GM06990 (cell line): ENCODE measurements around the gene C16orf96.

Experiments
- DNase-seq: peaks from one replicate; pipeline ENCODE4 v3.0.0-alpha.2; 2011; ENCODE audit not compliant: insufficient read length; ENCODE audit errors: extremely low read depth
- H3K27me3 ChIP-seq: replicated peaks from 2 replicates; pipeline ENCODE4 v1.6.0; 2011; ENCODE audit warnings: low read length; ENCODE audit not compliant: control insufficient read depth, insufficient read depth
- H3K36me3 ChIP-seq: 2 replicates; pipeline ENCODE4 v1.5.1; 2011; ENCODE audit warnings: low read length; ENCODE audit not compliant: control insufficient read depth, insufficient read depth
- H3K4me3 ChIP-seq: replicated peaks from 2 replicates; pipeline ENCODE4 v1.5.1; 2011; ENCODE audit warnings: low read depth, mild to moderate bottlenecking, control low read depth, low read length
- CTCF ChIP-seq: IDR thresholded peaks from 2 replicates; pipeline ENCODE4 v1.5.1; 2011; ENCODE audit warnings: low read length, control low read depth, mild to moderate bottlenecking, inconsistent platforms; ENCODE audit not compliant: insufficient read depth, poor library complexity, severe bottlenecking

The C16orf96 gene

GRCh38 chr16:4544473-4544872 is 11.7 kb upstream of the C16orf96 start:
- no peak for DNase-seq
- TF ChIP-seq CTCF = no peak

GRCh38 chr16:4548124-4548523 is 8.0 kb upstream of the C16orf96 start:
- no peaks in the 10 kb centered on the region for H3K27me3 ChIP-seq
- no peaks in the 10 kb centered on the region for H3K36me3 ChIP-seq
- no peak for DNase-seq
- no peak for TF ChIP-seq CTCF
- no peak overlapping the region for H3K4me3 ChIP-seq

More at GRCh38 chr16:4544473-4544872, 11.7 kb upstream of the C16orf96 start:
- Histone ChIP-seq H3K27me3 (no peaks in the 10 kb centered on the region), H3K4me3 (no peak overlapping the region), H3K36me3 (no peaks in the 10 kb centered on the region)

- no peak overlapping the region for H3K4me3 ChIP-seq
- H3K36me3 ChIP-seq = no peaks in the 10 kb centered on the region
- H3K27me3 ChIP-seq = no peaks in the 10 kb centered on the region
- no peak for TF ChIP-seq CTCF
- DNase-seq = no peak
Measured at GRCh38 chr16:4550591-4550990, 5.5 kb upstream of the C16orf96 start.

GRCh38 chr16:4552541-4552940 is 3.6 kb upstream of the C16orf96 start:
- no peak overlapping the region for H3K4me3 ChIP-seq
- no peaks in the 10 kb centered on the region; the same call in 1 of the 2 replicates for H3K27me3 ChIP-seq
- H3K36me3 ChIP-seq = no peaks in the 10 kb centered on the region
- TF ChIP-seq CTCF = no peak
- DNase-seq = no peak

GRCh38 chr16:4556580-4556979 is 440 bp downstream of the C16orf96 start:
- Histone ChIP-seq H3K27me3 (no peaks in the 10 kb centered on the region; the same call in 1 of the 2 replicates), H3K36me3 (no peaks in the 10 kb centered on the region), H3K4me3 (no peak overlapping the region)
- DNase-seq = no peak
- TF ChIP-seq CTCF = no peak

GRCh38 chr16:4557973-4558372 is 1.8 kb downstream of the C16orf96 start:
- Histone ChIP-seq H3K27me3 (no peaks in the 10 kb centered on the region; the same call in 1 of the 2 replicates), H3K4me3 (no peak overlapping the region), H3K36me3 (no peaks in the 10 kb centered on the region)
- TF ChIP-seq CTCF = no peak
- no peak for DNase-seq
